Spinal cord (tissue), 10 donors: ENCODE results near the gene CDK5RAP1. TPM values are rescaled to one million over a fixed set of nuclear protein-coding genes. Genes with fewer than 3 reads are reported as not detected.

Experiments used
- DNase-seq, 6 donors: peaks; one replicate each; pipeline versions ENCODE4 v3.0.0 to v3.0.0-alpha.2; 2013 to 2015; ENCODE audit warnings: low spot score in 6 of 6, low read depth in 4 of 6
- H3K27ac ChIP-seq: one replicate; pipeline ENCODE4 v1.5.1; 2013; ENCODE audit warnings: low read depth, low read length, control low read depth
- H3K27me3 ChIP-seq: one replicate; pipeline ENCODE4 v1.6.1; 2013; ENCODE audit warnings: low read length; ENCODE audit not compliant: control insufficient read depth, insufficient read depth
- H3K36me3 ChIP-seq: one replicate; pipeline ENCODE4 v1.6.1; 2013; ENCODE audit warnings: low read length; ENCODE audit not compliant: control insufficient read depth, insufficient read depth
- H3K4me1 ChIP-seq: one replicate; pipeline ENCODE4 v1.6.1; 2013; ENCODE audit warnings: low read length; ENCODE audit not compliant: control insufficient read depth, insufficient read depth
- H3K4me3 ChIP-seq: one replicate; pipeline ENCODE4 v1.5.1; 2013; ENCODE audit warnings: low read depth, low read length, control low read depth
- H3K9me3 ChIP-seq: one replicate; pipeline ENCODE4 v1.6.1; 2013; ENCODE audit warnings: low read length; ENCODE audit not compliant: control insufficient read depth, insufficient read depth
- WGBS: methylation state at CpG from one replicate; pipeline ENCODE4 v1.1.5; 2013; ENCODE audit warnings: missing lambda C conversion rate; ENCODE audit not compliant: insufficient coverage; 5-methylcytosine and 5-hydroxymethylcytosine counted together
- polyA plus RNA-seq, 2 donors: library from polyadenylated mRNA; unstranded; fragments of 120-200 nt; gene quantifications; one replicate each; pipeline ENCODE4 v1.2.1, GENCODE V29; 2013; ENCODE audit not compliant: insufficient read length in 2 of 2
- total RNA-seq, 2 donors: library from RNA; depleted of rRNA in 1 of 2; stranded (reverse); fragments of 120-200 nt in 1 of 2; fragments of >200 nt in 1 of 2; gene quantifications; one replicate each; pipeline versions ENCODE4 v1.2.3 to v1.2.4, GENCODE V29; 2013 to 2014
- donor health status: healthy.

CDK5RAP1 gene
- total and polyA plus RNA-seq, 4 donors = 24.1 to 45.3 (median 39.3) TPM

DNA sequence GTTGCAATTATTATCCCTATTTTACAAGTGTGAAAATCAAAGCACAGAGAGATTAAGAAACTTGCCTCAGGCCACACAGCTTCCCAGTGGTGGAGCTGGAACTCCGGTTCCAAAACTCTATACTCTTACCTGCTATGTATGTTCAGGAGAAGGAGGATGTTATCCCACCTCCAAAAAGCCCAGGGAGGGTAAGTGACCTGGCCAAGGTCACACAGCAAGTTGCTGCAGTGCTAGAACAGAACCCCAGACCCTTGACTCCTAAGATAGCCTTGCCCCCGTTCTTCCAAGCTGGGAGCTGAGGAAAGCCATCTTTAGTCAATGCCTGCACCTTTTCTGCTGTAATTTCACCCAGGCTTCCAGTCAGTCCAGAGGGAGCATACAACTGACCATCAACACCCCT is 76.0 kb downstream of the CDK5RAP1 start:
- H3K4me1 ChIP-seq = no peaks in the 10 kb centered on the region
- no peak overlapping the region for H3K4me3 ChIP-seq
- H3K9me3 ChIP-seq = no peaks in the 10 kb centered on the region
- H3K27me3 ChIP-seq = no peaks in the 10 kb centered on the region
- no peak overlapping the region for H3K27ac ChIP-seq
- H3K36me3 ChIP-seq = no peaks in the 10 kb centered on the region
- WGBS = 94% methylated on average over 2 of the region's 2 CpGs
- DNase-seq = no peak

DNA sequence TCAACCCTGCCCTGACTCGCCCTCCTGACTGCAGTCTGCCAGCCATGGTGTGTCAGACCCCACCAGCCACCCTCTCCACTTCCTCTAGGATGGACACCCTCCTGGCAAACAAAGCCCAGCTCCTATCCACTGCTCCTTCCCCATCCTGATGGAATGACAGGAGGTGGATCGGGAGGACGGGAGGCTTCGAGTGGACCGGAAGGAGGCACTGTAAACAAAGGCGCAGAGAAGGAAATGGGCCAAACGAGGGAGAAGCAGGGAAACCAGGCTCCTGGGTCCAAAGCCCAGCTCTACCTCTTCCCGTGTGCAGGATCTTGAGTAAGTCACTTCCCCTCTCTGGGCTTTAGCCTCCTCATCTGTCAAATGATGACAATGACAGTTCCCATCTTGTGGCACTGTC is 78.1 kb downstream of the CDK5RAP1 start:
- Histone ChIP-seq H3K27me3 (no peaks in the 10 kb centered on the region), H3K4me1 (no peaks in the 10 kb centered on the region), H3K27ac (no peak overlapping the region), H3K36me3 (no peaks in the 10 kb centered on the region), H3K9me3 (no peaks in the 10 kb centered on the region), H3K4me3 (no peak overlapping the region)
- WGBS = 74% methylated on average over 7 of the region's 8 CpGs
- no peak for DNase-seq

DNA sequence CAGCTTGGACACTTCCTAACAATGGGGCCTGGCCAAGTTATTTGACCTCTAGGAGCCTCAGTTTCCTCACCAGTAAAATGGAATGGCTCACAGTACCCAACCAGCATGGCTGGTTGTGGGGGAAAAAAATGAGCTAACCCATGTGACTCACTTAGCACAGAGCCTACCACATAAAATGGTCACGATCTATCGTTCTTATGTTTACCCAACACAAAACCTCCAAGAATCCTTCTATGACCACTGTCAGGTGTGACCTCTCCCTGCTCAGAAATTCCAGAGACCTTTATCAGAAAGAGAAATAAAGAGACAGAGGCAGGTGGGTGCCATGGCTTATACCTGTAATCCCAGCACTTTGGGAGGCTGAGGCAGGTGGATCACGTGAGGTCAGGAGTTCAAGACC is 78.9 kb downstream of the CDK5RAP1 start:
- H3K27me3 ChIP-seq = no peaks in the 10 kb centered on the region
- H3K9me3 ChIP-seq = no peaks in the 10 kb centered on the region
- no peak for DNase-seq
- H3K36me3 ChIP-seq = no peaks in the 10 kb centered on the region
- no peak overlapping the region for H3K4me3 ChIP-seq
- no CpG with 5 or more reads among the region's 3 CpGs for WGBS
- no peaks in the 10 kb centered on the region for H3K4me1 ChIP-seq
- no peak overlapping the region for H3K27ac ChIP-seq

DNA sequence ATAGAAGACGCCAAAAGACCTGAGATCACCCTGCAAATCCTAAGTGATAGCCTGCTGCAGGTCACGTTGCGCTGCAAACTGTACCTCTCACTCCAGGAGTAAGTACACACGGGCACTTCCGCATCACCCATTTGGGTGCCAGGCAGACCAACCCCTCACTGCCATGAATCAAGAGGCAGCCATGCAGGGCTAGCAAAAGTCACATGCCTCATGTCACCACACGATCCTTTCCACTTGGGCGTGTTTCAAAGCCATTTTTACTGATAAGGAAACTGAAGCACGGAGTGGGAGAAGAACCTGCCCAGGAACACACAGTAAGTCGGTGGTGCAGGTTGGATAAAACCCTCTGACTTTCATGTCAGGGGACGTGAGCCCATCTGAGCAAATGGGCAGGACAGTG is 81.3 kb downstream of the CDK5RAP1 start:
- Histone ChIP-seq H3K4me3 (no peak overlapping the region), H3K36me3 (no peaks in the 10 kb centered on the region), H3K27me3 (no peaks in the 10 kb centered on the region), H3K9me3 (no peaks in the 10 kb centered on the region), H3K27ac (no peak overlapping the region), H3K4me1 (no peaks in the 10 kb centered on the region)
- no peak for DNase-seq
- WGBS = 86% methylated on average over 10 of the region's 10 CpGs

GRCh38 chr20:33318096-33318429 is 83.3 kb downstream of the CDK5RAP1 start:
- Histone ChIP-seq H3K4me1 (no peaks in the 10 kb centered on the region), H3K27ac (no peak overlapping the region), H3K4me3 (no peak overlapping the region), H3K36me3 (no peaks in the 10 kb centered on the region), H3K9me3 (no peaks in the 10 kb centered on the region), H3K27me3 (no peaks in the 10 kb centered on the region)
- no peak for DNase-seq
- WGBS = 43% methylated on average over 2 of the region's 5 CpGs

- Histone ChIP-seq H3K27ac (no peak overlapping the region), H3K27me3 (no peaks in the 10 kb centered on the region), H3K4me3 (no peak overlapping the region), H3K4me1 (no peaks in the 10 kb centered on the region), H3K36me3 (no peaks in the 10 kb centered on the region), H3K9me3 (no peaks in the 10 kb centered on the region)
- DNase-seq = no peak
- 96% methylated on average over 13 of the region's 14 CpGs for WGBS
Measured at GRCh38 chr20:33317424-33318095, 83.8 kb downstream of the CDK5RAP1 start.

- Histone ChIP-seq H3K36me3 (no peaks in the 10 kb centered on the region), H3K4me3 (no peak overlapping the region), H3K9me3 (no peaks in the 10 kb centered on the region), H3K27ac (no peak overlapping the region), H3K4me1 (peaks cover under 1% of the 10 kb centered on the region), H3K27me3 (no peaks in the 10 kb centered on the region)
- 90% methylated on average over 3 of the region's 3 CpGs for WGBS
- no peak for DNase-seq
Measured at GRCh38 chr20:33316958-33317357, 84.4 kb downstream of the CDK5RAP1 start.

GRCh38 chr20:33316343-33316742 is 85.0 kb downstream of the CDK5RAP1 start:
- no peaks in the 10 kb centered on the region for H3K27me3 ChIP-seq
- no peaks in the 10 kb centered on the region for H3K36me3 ChIP-seq
- H3K4me1 ChIP-seq = peaks cover 5% of the 10 kb centered on the region
- no peak overlapping the region for H3K4me3 ChIP-seq
- WGBS = 81% methylated on average over 4 of the region's 5 CpGs
- no peaks in the 10 kb centered on the region for H3K9me3 ChIP-seq
- no peak overlapping the region for H3K27ac ChIP-seq
- DNase-seq = no peak

DNA sequence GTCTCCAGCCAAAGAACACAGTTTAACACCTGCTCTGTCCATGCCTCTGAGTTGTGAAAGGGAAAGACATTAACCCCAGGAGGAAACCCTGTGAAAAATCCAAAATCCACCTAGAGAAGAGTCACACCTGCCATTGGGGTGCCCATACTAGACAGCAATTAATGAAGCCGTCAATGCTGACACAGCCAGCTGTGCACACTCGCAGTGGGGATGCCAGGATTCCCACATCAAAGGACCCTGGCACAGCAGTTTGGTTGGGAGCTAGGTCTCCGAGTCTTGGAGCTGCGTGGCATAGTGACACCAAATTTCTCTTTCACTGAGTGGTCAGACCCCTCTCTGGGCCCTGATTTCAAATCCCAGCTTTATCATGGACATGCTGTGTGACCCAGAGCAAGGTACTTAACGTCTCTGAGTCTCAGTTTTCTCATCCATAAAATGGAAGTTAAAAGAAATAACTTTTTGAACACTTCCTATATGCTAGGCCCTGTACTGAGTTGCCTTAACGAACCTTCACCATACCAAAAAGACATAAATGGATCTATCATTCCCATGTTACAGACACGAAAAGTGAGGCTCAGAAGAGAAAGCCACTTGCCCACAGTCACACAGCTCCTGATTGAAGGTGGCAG is 87.5 kb downstream of the CDK5RAP1 start:
- H3K4me1 ChIP-seq = peaks cover 5% of the 10 kb centered on the region
- 85% methylated on average over 7 of the region's 7 CpGs for WGBS
- DNase-seq = no peak
- H3K36me3 ChIP-seq = no peaks in the 10 kb centered on the region
- no peak overlapping the region for H3K27ac ChIP-seq
- no peaks in the 10 kb centered on the region for H3K9me3 ChIP-seq
- H3K4me3 ChIP-seq = no peak overlapping the region
- H3K27me3 ChIP-seq = no peaks in the 10 kb centered on the region

- H3K4me3 ChIP-seq = no peak overlapping the region
- 81% methylated on average over 7 of the region's 11 CpGs for WGBS
Measured at GRCh38 chr20:33312583-33312982, 88.7 kb downstream of the CDK5RAP1 start.

More at GRCh38 chr20:33312583-33312982, 88.7 kb downstream of the CDK5RAP1 start:
- H3K27ac ChIP-seq = no peak overlapping the region
- no peaks in the 10 kb centered on the region for H3K27me3 ChIP-seq
- no peaks in the 10 kb centered on the region for H3K9me3 ChIP-seq
- H3K4me1 ChIP-seq = peaks cover 5% of the 10 kb centered on the region
- no peak for DNase-seq
- no peaks in the 10 kb centered on the region for H3K36me3 ChIP-seq
